Dermis blood vessel endothelial cell (primary cell): ENCODE measurements around the gene DIRAS1. TPM values are rescaled to one million over a fixed set of nuclear protein-coding genes. Genes with fewer than 3 reads are reported as not detected.

Source experiments
- DNase-seq: peaks from one replicate; pipeline ENCODE4 v3.0.0; 2010
- total RNA-seq: library from RNA; depleted of rRNA; stranded (reverse); fragments of >200 nt; gene quantifications from 2 replicates; pipeline ENCODE4 v1.2.3, GENCODE V29; 2014

Gene DIRAS1
- total RNA-seq, 1 donor from 2014 or later = 0.51 TPM

- DNase-seq = no peak
Observed at GRCh38 chr19:2754659-2755447, 33.7 kb upstream of the DIRAS1 start.

- DNase-seq = no peak
Observed at GRCh38 chr19:2751438-2751830, 30.3 kb upstream of the DIRAS1 start.

- DNase-seq = no peak
Observed at GRCh38 chr19:2750808-2751437, 29.8 kb upstream of the DIRAS1 start.

GRCh38 chr19:2747349-2747748 lies 26.2 kb upstream of the DIRAS1 start:
- no peak for DNase-seq

- no peak for DNase-seq
Observed at GRCh38 chr19:2744113-2744512, 22.9 kb upstream of the DIRAS1 start.

GRCh38 chr19:2743099-2743498 lies 21.9 kb upstream of the DIRAS1 start:
- DNase-seq = no peak

GRCh38 chr19:2740314-2740656 lies 19.1 kb upstream of the DIRAS1 start:
- DNase-seq = no peak

GRCh38 chr19:2739602-2740313 lies 18.6 kb upstream of the DIRAS1 start, which contains the start of gene SLC39A3:
Gene SLC39A3, minus strand, starts transcription at chr19:2740017. Its CDS starts 2,760 bp downstream, at chr19:2737257.
- peak; percentile 99 for DNase-seq

- no peak for DNase-seq
Observed at GRCh38 chr19:2736550-2737190, 15.5 kb upstream of the DIRAS1 start.

- DNase-seq = no peak
Observed at GRCh38 chr19:2735374-2735773, 14.2 kb upstream of the DIRAS1 start.

- no peak for DNase-seq
Observed at GRCh38 chr19:2734589-2735288, 13.6 kb upstream of the DIRAS1 start.

GRCh38 chr19:2733930-2734588 lies 12.9 kb upstream of the DIRAS1 start:
- DNase-seq = no peak

- no peak for DNase-seq
Observed at GRCh38 chr19:2732883-2733282, 11.7 kb upstream of the DIRAS1 start.

- no peak for DNase-seq
Observed at GRCh38 chr19:2732157-2732725, 11.1 kb upstream of the DIRAS1 start.

GRCh38 chr19:2731181-2731995 lies 10.2 kb upstream of the DIRAS1 start:
- DNase-seq = no peak

GRCh38 chr19:2729943-2730818 lies 9.0 kb upstream of the DIRAS1 start:
- DNase-seq = no peak

GRCh38 chr19:2728783-2729387 lies 7.7 kb upstream of the DIRAS1 start:
- no peak for DNase-seq

GRCh38 chr19:2727640-2727944 lies 6.4 kb upstream of the DIRAS1 start:
- no peak for DNase-seq

GRCh38 chr19:2726904-2727639 lies 5.9 kb upstream of the DIRAS1 start:
- DNase-seq = no peak
